Skeletal muscle tissue (tissue), 4 donors: Measurements from ENCODE around the gene CCDC85C. TPM values are rescaled to one million over a fixed set of nuclear protein-coding genes. Genes with fewer than 3 reads are reported as not detected.

Experiments used
- H3K27ac ChIP-seq: one replicate; pipeline ENCODE4 v1.7.0; 2013; ENCODE audit warnings: mild to moderate bottlenecking, low read depth, low read length, inconsistent platforms
- H3K27me3 ChIP-seq, 3 donors: one replicate each; pipeline ENCODE4 v1.7.0; 2013; ENCODE audit warnings: low read length in 3 of 3; ENCODE audit not compliant: control insufficient read depth in 3 of 3, insufficient read depth in 3 of 3
- H3K36me3 ChIP-seq, 3 donors: one replicate each; pipeline ENCODE4 v1.7.0; 2013; ENCODE audit warnings: low read length in 3 of 3; ENCODE audit not compliant: control insufficient read depth in 3 of 3, insufficient read depth in 3 of 3
- H3K4me1 ChIP-seq, 3 donors: one replicate each; pipeline ENCODE4 v1.7.0; 2013; ENCODE audit warnings: low read length in 3 of 3, mild to moderate bottlenecking in 3 of 3; ENCODE audit not compliant: control insufficient read depth in 3 of 3, insufficient read depth in 3 of 3
- H3K4me3 ChIP-seq, 3 donors: one replicate each; pipeline ENCODE4 v1.7.0; 2013; ENCODE audit warnings: low read length in 3 of 3
- H3K9ac ChIP-seq, 3 donors: one replicate each; pipeline ENCODE4 v1.7.0; 2013; ENCODE audit warnings: low read length in 3 of 3, mild to moderate bottlenecking in 3 of 3, moderate library complexity in 2 of 3, low read depth in 1 of 3
- H3K9me3 ChIP-seq, 3 donors: one replicate each; pipeline ENCODE4 v1.7.0; 2013; ENCODE audit warnings: low read length in 3 of 3; ENCODE audit not compliant: control insufficient read depth in 3 of 3
- total RNA-seq: library from RNA; depleted of rRNA; stranded (reverse); fragments of >200 nt; gene quantifications from one replicate; pipeline ENCODE4 v1.2.3, GENCODE V29; 2014
- donor health status: Osteomylitis.

CCDC85C gene
- total RNA-seq, 1 donor from 2014 or later: 1.6 TPM

GRCh38 chr14:99560403-99560802, 43.6 kb downstream of the CCDC85C start:
- Histone ChIP-seq H3K4me1 (peaks cover 25 to 55% (median 48%) of the 10 kb centered on the region in 3 donors), H3K27me3 (no peaks in the 10 kb centered on the region), H3K27ac (no peak overlapping the region), H3K9ac (peak overlapping the region in 1 of 3 donors; percentile 50), H3K36me3 (no peaks in the 10 kb centered on the region), H3K4me3 (no peak overlapping the region), H3K9me3 (no peaks in the 10 kb centered on the region)

- H3K27me3 ChIP-seq: no peaks in the 10 kb centered on the region
- no peak overlapping the region for H3K27ac ChIP-seq
- H3K9me3 ChIP-seq: no peaks in the 10 kb centered on the region
- H3K4me1 ChIP-seq: peaks cover 18 to 53% (median 48%) of the 10 kb centered on the region in 3 donors
- H3K9ac ChIP-seq: peak overlapping the region in 1 of 3 donors; percentile 33
- no peaks in the 10 kb centered on the region for H3K36me3 ChIP-seq
- H3K4me3 ChIP-seq: no peak overlapping the region
Observed at GRCh38 chr14:99559286-99559990, 44.6 kb downstream of the CCDC85C start.

GRCh38 chr14:99556134-99556791, 47.7 kb downstream of the CCDC85C start:
- Histone ChIP-seq H3K9ac (no peak overlapping the region), H3K4me3 (no peak overlapping the region), H3K27me3 (peaks cover 0 to under 1% (median 0%) of the 10 kb centered on the region in 3 donors), H3K4me1 (peaks cover 0 to 34% (median 18%) of the 10 kb centered on the region in 3 donors), H3K36me3 (no peaks in the 10 kb centered on the region), H3K9me3 (no peaks in the 10 kb centered on the region), H3K27ac (no peak overlapping the region)

DNA sequence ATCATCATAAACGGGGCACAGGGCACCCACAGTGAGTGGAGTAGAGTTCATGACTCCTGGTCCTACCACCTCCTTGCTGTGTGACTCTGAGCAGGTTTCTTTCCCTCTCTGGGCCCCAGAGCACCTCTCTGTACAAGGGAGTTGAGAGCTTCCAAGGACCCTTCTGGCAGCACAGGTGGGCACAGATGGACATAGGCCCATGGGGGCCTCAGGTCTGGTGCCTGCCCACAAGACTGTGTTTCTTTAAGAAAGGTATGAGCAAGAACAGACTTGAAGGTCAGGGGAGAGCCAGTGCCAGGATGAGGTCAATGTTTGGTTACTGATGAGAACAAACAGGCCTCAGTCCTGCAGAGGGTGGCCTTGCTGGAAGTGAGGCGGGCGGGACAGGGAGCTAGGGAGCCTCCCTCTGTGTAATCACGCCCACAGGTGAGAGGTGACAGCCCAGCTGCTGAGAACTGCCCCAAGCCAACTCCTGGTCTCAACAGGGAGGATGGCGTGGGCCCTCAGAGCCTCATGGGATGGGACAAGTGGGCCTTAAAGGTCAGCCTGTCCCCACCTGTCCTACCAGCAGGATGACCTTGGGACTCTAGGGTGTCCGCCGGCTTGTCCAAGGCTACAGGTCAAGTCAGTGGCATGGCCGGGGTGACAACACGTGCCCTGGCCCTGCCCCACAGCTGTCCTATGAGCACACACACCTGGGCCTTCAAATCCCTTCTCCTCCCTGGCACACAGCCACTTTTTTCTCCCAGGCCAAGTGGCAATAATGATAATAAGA, 49.1 kb downstream of the CCDC85C start:
- H3K27me3 ChIP-seq: peaks cover 0 to 3% (median 0%) of the 10 kb centered on the region in 3 donors
- H3K4me1 ChIP-seq: peaks cover 0 to 27% (median 12%) of the 10 kb centered on the region in 3 donors
- H3K9ac ChIP-seq: peak overlapping the region in 1 of 3 donors; percentile 16
- no peaks in the 10 kb centered on the region for H3K36me3 ChIP-seq
- H3K9me3 ChIP-seq: no peaks in the 10 kb centered on the region
- H3K27ac ChIP-seq: no peak overlapping the region
- no peak overlapping the region for H3K4me3 ChIP-seq

DNA sequence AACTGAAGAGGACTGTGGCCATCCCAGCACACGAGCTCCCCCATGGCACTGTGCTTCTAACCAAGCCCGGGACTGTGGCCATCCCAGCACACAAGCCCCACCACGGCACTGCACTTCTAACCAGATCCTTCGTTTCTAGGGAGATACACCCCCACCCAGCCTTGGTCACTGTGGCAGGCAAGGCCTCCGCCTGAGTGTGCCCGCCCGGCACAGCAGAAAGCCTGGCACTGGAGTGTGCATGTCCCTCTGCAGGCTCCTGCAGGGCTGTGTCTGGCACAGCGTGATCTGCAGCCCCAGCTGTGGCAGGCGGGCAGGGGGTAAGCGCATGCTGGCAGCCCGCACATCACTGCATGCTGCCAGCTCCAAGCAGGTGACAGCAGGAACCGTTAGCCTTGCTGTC, 49.8 kb downstream of the CCDC85C start:
- no peaks in the 10 kb centered on the region for H3K9me3 ChIP-seq
- peaks cover 0 to 4% (median 0%) of the 10 kb centered on the region in 3 donors for H3K27me3 ChIP-seq
- no peaks in the 10 kb centered on the region for H3K36me3 ChIP-seq
- no peak overlapping the region for H3K9ac ChIP-seq
- H3K4me1 ChIP-seq: peaks cover 0 to 26% (median 12%) of the 10 kb centered on the region in 3 donors
- no peak overlapping the region for H3K27ac ChIP-seq
- no peak overlapping the region for H3K4me3 ChIP-seq

GRCh38 chr14:99552572-99553216, 51.3 kb downstream of the CCDC85C start:
- H3K27me3 ChIP-seq: peaks cover 0 to 7% (median 0%) of the 10 kb centered on the region in 3 donors
- H3K4me1 ChIP-seq: peaks cover 0 to 26% (median 12%) of the 10 kb centered on the region in 3 donors
- no peak overlapping the region for H3K27ac ChIP-seq
- H3K36me3 ChIP-seq: no peaks in the 10 kb centered on the region
- H3K9ac ChIP-seq: peak overlapping the region in 1 of 3 donors; percentile 6
- H3K9me3 ChIP-seq: no peaks in the 10 kb centered on the region
- no peak overlapping the region for H3K4me3 ChIP-seq

GRCh38 chr14:99552021-99552553, 51.9 kb downstream of the CCDC85C start:
- H3K9ac ChIP-seq: no peak overlapping the region
- no peaks in the 10 kb centered on the region for H3K9me3 ChIP-seq
- H3K4me1 ChIP-seq: peaks cover 0 to 26% (median 12%) of the 10 kb centered on the region in 3 donors
- H3K36me3 ChIP-seq: no peaks in the 10 kb centered on the region
- H3K27me3 ChIP-seq: peaks cover 0 to 7% (median 0%) of the 10 kb centered on the region in 3 donors
- H3K27ac ChIP-seq: no peak overlapping the region
- no peak overlapping the region for H3K4me3 ChIP-seq

DNA sequence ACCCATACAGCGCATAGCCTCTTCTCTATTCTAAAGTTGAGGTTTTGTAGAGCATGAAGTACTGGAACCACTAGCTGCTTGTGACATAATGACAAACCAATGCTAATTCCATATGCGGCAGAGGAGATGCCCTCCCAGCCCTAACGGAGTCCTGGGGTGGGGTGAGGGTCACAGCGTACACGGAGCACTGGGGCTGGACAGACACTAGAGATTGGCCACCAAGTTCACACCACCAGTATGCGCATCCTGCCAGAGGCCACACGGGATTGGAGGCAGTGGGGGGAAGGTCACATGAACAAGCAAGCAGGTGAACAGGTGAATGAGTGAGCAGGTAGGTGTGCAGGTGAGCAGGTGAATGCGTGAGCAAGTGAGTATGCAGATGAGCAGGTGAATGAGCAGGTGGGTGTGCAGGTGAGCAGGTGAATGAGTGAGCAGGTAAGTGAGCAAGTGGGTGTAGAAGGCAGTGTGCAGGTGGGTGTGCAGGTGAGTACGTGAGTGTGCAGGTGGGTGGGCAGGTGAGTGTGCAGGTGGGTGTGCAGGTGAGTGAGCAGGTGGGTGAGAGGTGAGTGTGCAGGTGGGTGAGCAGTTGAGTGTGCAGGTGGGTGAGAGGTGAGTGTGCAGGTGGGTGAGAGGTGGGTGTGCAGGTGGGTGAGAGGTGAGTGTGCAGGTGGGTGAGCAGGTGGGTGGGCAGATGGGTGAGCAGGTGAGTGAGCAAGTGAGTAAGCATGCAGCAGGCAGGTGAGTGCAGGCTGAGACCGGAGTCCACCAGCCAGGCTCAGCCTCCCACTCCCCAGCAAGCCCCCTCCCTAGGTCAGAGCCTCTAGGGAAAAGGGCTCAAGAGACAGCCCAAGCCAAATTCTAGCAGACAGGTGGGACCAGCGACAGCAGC, 52.7 kb downstream of the CCDC85C start:
- Histone ChIP-seq H3K9me3 (no peaks in the 10 kb centered on the region), H3K4me1 (peaks cover 0 to 26% (median 12%) of the 10 kb centered on the region in 3 donors), H3K36me3 (no peaks in the 10 kb centered on the region), H3K27ac (no peak overlapping the region), H3K4me3 (no peak overlapping the region), H3K9ac (no peak overlapping the region), H3K27me3 (peaks cover 0 to 7% (median 0%) of the 10 kb centered on the region in 3 donors)
